GM18858 (cell line): ENCODE data around the gene ABCA2.

Source experiments
- ATAC-seq: cut with Tn5 transposase; IDR thresholded peaks from one replicate; pipeline ENCODE4 v1.9.1; 2021; ENCODE audit not compliant: unreplicated experiment

The ABCA2 gene

GRCh38 chr9:137027369-137028262, at the start of gene ABCA2:
ABCA2 (minus strand) TSS chr9:137028237; CDS start chr9:137028140, 97 bp downstream.
- no peak for ATAC-seq

- no peak for ATAC-seq
Observed at GRCh38 chr9:137077010-137077747, 49.1 kb upstream of the ABCA2 start, which contains the start of gene UAP1L1. UAP1L1 (plus strand) TSS chr9:137077517; CDS start chr9:137077533, 16 bp downstream.

DNA sequence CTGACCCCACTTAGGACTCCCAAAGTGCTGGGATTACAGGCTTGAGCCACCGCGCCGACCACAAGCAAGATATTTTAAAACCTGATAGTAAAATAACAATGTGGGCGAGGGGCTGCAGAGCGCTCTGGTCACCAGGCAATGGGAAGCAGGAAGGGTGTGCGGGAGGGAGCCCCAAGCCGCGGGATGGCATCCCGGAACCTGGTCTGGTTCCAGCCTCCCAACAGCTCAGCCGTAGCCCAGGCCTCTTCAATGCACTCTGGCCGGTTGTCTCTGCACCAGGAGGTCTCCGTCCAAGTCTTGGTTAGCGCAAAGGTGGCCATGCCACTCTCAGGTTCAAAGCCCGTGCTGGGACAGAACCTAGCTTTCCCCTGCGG, 48.6 kb upstream of the ABCA2 start:
- no peak for ATAC-seq

DNA sequence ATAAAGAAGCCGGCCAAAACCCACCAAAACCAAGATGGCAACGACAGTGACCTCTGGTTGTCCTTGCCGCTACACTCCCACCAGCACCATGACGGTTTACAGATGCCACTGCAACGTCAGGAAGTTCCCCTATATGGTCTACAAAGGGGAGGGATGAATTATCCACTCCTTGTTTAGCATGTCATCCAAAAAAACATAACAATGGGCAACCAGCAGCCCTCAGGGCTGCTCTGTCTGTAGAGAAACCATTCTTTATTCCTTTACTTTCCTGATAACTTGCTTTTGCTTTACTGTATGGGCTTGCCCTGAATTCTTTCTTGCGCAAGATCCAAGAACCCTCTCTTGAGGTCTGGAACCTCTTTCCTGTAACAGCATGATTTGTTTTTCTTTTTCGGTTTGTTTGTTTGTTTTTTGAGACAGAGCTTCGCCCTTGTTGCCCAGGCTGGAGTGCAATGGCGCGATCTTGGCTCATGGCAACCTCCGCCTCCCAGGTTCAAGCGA, 47.3 kb upstream of the ABCA2 start:
- no peak for ATAC-seq

GRCh38 chr9:137074657-137075274, 46.7 kb upstream of the ABCA2 start:
- ATAC-seq = no peak

DNA sequence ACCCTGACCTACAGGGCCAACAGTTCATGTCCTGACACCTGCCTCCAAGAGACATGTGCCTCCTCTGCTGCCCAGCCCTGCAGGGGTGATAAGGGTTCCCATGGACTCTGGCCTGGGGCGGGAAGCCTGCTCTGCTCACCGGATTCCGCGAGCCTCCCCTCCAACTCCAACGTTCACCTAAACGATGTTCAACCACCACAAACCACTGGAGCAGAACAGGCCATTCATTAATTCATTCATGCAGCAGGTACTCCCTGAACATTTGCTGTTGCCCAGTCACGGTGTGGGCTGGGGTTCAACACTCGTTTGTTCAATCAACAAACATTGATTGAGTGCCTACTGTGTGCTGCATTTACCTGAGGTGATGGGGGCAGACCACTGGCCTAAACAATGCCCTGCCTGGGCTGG, 46.0 kb upstream of the ABCA2 start:
- no peak for ATAC-seq

- ATAC-seq = no peak
Observed at GRCh38 chr9:137071282-137071681, 43.2 kb upstream of the ABCA2 start.

- no peak for ATAC-seq
Observed at GRCh38 chr9:137070906-137071275, 42.9 kb upstream of the ABCA2 start.

- ATAC-seq = no peak
Observed at GRCh38 chr9:137070201-137070905, 42.3 kb upstream of the ABCA2 start, which contains the start of gene SAPCD2. SAPCD2 (minus strand) TSS chr9:137070557; CDS start chr9:137070460, 97 bp downstream.

- ATAC-seq = no peak
Observed at GRCh38 chr9:137069508-137070091, 41.6 kb upstream of the ABCA2 start.

- no peak for ATAC-seq
Observed at GRCh38 chr9:137068539-137069507, 40.8 kb upstream of the ABCA2 start.

GRCh38 chr9:137067860-137068538, 40.0 kb upstream of the ABCA2 start:
- no peak for ATAC-seq

DNA sequence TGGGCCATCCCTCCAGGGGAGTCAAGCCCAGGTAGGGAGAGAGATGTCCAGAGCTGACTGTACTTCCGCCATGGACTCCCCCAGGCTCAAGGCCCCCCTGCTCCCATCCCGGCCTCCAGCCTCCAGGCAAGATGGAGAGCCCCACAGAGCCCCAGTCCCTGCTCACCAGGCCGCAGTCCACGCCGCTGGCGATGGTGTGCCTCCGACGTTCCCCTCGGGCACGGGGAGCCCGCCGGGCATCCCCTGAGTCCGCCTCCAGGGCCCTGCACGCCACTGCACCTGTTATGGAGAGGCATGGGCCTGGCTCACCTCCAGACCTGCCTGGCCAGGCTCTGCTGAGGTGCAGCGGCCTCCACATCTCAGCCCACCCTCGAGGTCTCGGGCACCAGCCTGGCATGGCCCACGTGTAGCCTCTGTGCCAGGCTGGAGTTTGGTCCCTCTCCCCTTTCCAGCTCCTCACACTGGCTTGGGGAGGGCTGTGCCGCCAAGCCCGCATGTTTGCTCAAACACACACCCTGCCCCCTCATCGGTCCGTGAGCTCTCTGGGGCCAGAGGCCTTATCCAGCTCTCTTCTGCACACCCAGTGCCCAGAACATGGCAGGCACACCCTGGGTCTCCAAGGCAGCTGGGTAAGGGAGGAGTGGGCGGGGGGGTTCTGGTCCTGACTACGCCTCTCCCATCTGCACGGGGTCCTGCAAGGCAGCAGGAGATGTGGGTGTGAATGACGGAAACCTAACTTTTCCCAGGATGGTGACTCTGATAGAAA, 38.2 kb upstream of the ABCA2 start:
- no peak for ATAC-seq

DNA sequence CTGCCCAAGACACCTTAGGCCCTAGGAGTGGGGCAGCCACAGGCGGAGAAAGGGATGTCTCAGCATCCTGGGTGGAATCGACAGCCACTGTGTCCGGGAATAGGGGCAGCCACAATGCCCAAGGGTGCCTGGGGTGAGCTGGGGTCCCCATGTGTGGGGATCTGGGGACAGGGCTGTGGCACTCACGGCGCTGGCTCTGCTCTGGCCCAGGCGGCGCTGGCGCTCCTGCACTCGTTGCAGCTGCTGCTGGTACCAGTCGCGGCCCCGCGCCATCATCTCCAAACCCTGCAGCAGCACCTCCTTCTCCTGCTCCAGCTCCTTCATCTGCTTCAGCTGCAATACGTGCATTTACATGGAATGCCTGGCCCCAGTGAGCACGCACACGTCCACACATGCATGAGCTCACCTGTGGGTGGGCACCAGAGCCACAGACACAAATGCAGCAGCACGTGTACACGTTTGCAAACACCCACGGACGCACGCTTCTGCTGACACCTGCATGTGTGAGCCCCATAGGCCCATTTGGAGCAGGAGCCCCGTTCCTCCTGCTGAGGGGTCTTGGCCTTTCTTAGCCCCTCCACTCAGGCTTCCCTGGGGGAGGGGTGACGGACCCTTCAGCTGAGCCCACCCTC, 37.4 kb upstream of the ABCA2 start:
- ATAC-seq = no peak

GRCh38 chr9:137064880-137065164, 36.8 kb upstream of the ABCA2 start:
- ATAC-seq = no peak

DNA sequence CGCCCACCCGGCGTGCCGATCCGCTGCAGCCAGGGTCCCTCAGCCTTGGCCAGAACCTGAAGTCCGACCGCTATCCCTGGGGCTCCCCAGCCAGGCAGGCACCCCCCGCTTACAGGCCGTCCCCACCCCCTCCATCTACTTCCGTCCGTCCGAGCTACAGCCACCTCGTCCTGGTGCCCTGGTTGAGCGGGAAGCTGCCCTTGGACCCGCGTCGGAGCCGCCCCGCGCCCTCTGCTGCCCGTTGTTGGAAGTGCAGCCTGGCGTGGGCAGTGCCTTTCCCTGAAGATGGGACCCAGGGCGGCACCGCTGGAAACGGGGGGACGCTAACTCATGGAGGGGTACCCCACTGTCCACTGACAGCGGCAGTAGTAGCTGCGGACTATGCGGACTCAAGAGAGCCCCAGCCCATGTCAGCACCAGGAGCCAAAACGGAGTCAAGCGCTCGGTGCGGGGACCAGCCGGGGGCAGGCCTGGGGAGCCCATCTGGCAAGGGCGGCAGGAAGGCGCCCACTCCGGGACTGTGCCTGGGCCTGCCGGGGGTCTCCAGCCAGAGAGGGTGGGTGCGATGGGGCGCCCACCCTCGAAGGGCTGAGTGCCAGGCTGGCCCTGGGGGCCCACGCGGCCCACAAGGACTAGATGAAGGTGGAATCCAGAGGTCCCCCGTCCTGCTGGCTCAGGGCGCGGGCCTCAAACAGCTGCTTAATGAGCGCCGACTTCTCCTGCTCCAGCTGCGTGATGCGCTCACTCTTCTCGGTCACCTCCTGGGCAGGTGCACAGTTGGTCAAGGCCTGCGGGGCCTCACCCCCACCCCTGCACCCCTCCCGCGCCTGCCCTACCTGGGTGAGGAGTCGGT, 36.2 kb upstream of the ABCA2 start:
- ATAC-seq = no peak
